Neural cell (in vitro differentiated cells): ENCODE data around the gene HNRNPUL1.

Experiments
- CTCF ChIP-seq: fragments of 450-650 bp; IDR thresholded peaks from 2 replicates; pipeline ENCODE4 v1.5.1; 2014; ENCODE audit warnings: antibody characterized with exemption, mild to moderate bottlenecking, moderate library complexity; ENCODE audit not compliant: poor library complexity, severe bottlenecking
- EP300 ChIP-seq: fragments of 450-650 bp; conservative IDR thresholded peaks from 2 replicates; pipeline ENCODE4 v1.6.1; 2014; ENCODE audit warnings: antibody characterized with exemption, mild to moderate bottlenecking, moderate library complexity; ENCODE audit not compliant: poor library complexity, severe bottlenecking
- EZH2 ChIP-seq: fragments of 200-600, 300-800 bp; shearing (Covaris generic), sonication (generic); IDR thresholded peaks from 2 replicates; pipeline ENCODE4 v1.6.1; 2014; ENCODE audit warnings: antibody characterized with exemption, low read length, borderline replicate concordance, mild to moderate bottlenecking; ENCODE audit not compliant: insufficient read depth, poor library complexity, severe bottlenecking
- MXI1 ChIP-seq: fragments of 450-650 bp; conservative IDR thresholded peaks from 2 replicates; pipeline ENCODE4 v1.6.1; 2014; ENCODE audit warnings: antibody characterized with exemption, mild to moderate bottlenecking; ENCODE audit not compliant: poor library complexity, severe bottlenecking
- RAD21 ChIP-seq: fragments of 450-650 bp; conservative IDR thresholded peaks from 2 replicates; pipeline ENCODE4 v1.6.1; 2014; ENCODE audit warnings: antibody characterized with exemption, mild to moderate bottlenecking, moderate library complexity
- REST ChIP-seq: IDR thresholded peaks from 2 replicates; pipeline ENCODE4 v1.6.1; 2012; ENCODE audit warnings: borderline replicate concordance
- SMC3 ChIP-seq: fragments of 450-650 bp; conservative IDR thresholded peaks from 2 replicates; pipeline ENCODE4 v1.6.1; 2014; ENCODE audit warnings: antibody characterized with exemption, mild to moderate bottlenecking, moderate library complexity; ENCODE audit not compliant: poor library complexity

GRCh38 chr19:41239363-41239762 lies 24.8 kb upstream of the HNRNPUL1 start:
- TF ChIP-seq CTCF (no peak), REST (no peak), EP300 (no peak), SMC3 (no peak), EZH2 (no peak), RAD21 (no peak), MXI1 (no peak)
